HG03064 (cell line): ENCODE data around the gene SNRPB2.

Source experiments
- ATAC-seq: cut with Tn5 transposase; IDR thresholded peaks from one replicate; pipeline ENCODE4 v1.9.1; 2021; ENCODE audit warnings: low read depth; ENCODE audit not compliant: unreplicated experiment

SNRPB2 gene

GRCh38 chr20:16729080-16729479 is 746 bp upstream of the SNRPB2 start:
- no peak for ATAC-seq

GRCh38 chr20:16732506-16733152 is 2.8 kb downstream of the SNRPB2 start:
- ATAC-seq = no peak

- no peak for ATAC-seq
Observed at GRCh38 chr20:16740365-16741072, 10.7 kb downstream of the SNRPB2 start.

- ATAC-seq = no peak
Observed at GRCh38 chr20:16744178-16744807, 14.5 kb downstream of the SNRPB2 start.

GRCh38 chr20:16745204-16745603 is 15.4 kb downstream of the SNRPB2 start:
- no peak for ATAC-seq

GRCh38 chr20:16747291-16747811 is 17.5 kb downstream of the SNRPB2 start:
- ATAC-seq = no peak

- ATAC-seq = no peak
Observed at GRCh38 chr20:16748308-16748900, 18.6 kb downstream of the SNRPB2 start, which contains the start of gene OTOR. Gene OTOR (plus strand): TSS chr20:16748358. CDS start chr20:16748402, 44 bp downstream.

- no peak for ATAC-seq
Observed at GRCh38 chr20:16749573-16749972, 19.7 kb downstream of the SNRPB2 start.

- no peak for ATAC-seq
Observed at GRCh38 chr20:16752082-16752481, 22.3 kb downstream of the SNRPB2 start.

- no peak for ATAC-seq
Observed at GRCh38 chr20:16752901-16753300, 23.1 kb downstream of the SNRPB2 start.

GRCh38 chr20:16758454-16759180 is 28.8 kb downstream of the SNRPB2 start:
- ATAC-seq = no peak

GRCh38 chr20:16759181-16759563 is 29.3 kb downstream of the SNRPB2 start:
- ATAC-seq = no peak

GRCh38 chr20:16760431-16761304 is 30.8 kb downstream of the SNRPB2 start:
- ATAC-seq = no peak

GRCh38 chr20:16761305-16761829 is 31.5 kb downstream of the SNRPB2 start:
- no peak for ATAC-seq

- no peak for ATAC-seq
Observed at GRCh38 chr20:16764560-16764959, 34.7 kb downstream of the SNRPB2 start.

GRCh38 chr20:16771213-16771612 is 41.4 kb downstream of the SNRPB2 start:
- ATAC-seq = no peak

- no peak for ATAC-seq
Observed at GRCh38 chr20:16775961-16776360, 46.1 kb downstream of the SNRPB2 start.

- no peak for ATAC-seq
Observed at GRCh38 chr20:16777126-16777525, 47.3 kb downstream of the SNRPB2 start.

- ATAC-seq = no peak
Observed at GRCh38 chr20:16778159-16778558, 48.3 kb downstream of the SNRPB2 start.
